Measurements from ENCODE around the gene CDK16.

GRCh38 chrX:47229427-47229826 is 10.9 kb downstream of the CDK16 start:
- TF ChIP-seq POLR2AphosphoS5 (IDR thresholded peaks at IDR 0.05; ENCODE audit: low read depth, low read length): no peak
- no peak for TF ChIP-seq CTCF (IDR thresholded peaks at IDR 0.05)
- TF ChIP-seq REST (IDR thresholded peaks at IDR 0.05; ENCODE audit: insufficient read depth in 1 of 2, low read depth in 2 of 2, low read length in 1 of 2): no peak
- TF ChIP-seq SIN3A (IDR thresholded peaks at IDR 0.05; ENCODE audit: borderline replicate concordance, insufficient read depth, low read depth, low read length): no peak
- TF ChIP-seq TCF7L2 (IDR thresholded peaks at IDR 0.05; ENCODE audit: low read depth, low read length): no peak

Measured in Panc1 (cell line).